ENCODE data around the gene LIM2.

GRCh38 chr19:51389143-51389542 is 1.4 kb upstream of the LIM2 start:
- TF ChIP-seq CTCF (conservative IDR thresholded peaks at IDR 0.05; ENCODE audit: low read depth, low read length) (no peak), POLR2A (IDR thresholded peaks at IDR 0.05; ENCODE audit: low read depth, low read length) (no peak), USF2 (IDR thresholded peaks at IDR 0.05; ENCODE audit: low read depth, low read length) (no peak), MXI1 (IDR thresholded peaks at IDR 0.05; ENCODE audit: borderline replicate concordance, low read depth, low read length) (no peak)

Data from IMR-90 (cell line).